A549 treated with Hydrocortisone at 1 μM for 4 hours (cell line): ENCODE data around the gene PRELID1. TPM values are rescaled to one million over a fixed set of nuclear protein-coding genes. Genes with fewer than 3 reads are reported as not detected.

ENCODE experiments used
- total RNA-seq: library from RNA; stranded (reverse); fragments of 200-300 nt; extraction: Qiagen RNA extraction; gene quantifications from 5 replicates; pipeline ENCODE4 v1.2.3, GENCODE V29; 2022

PRELID1 gene
- 270 to 377 TPM (median 369 TPM) in 5 replicates for total RNA-seq

GRCh38 chr5:177303121-177303924, at the start of gene PRELID1, which contains the start of gene RAB24:
PRELID1 (plus strand) TSS chr5:177303799; CDS start chr5:177303986, 187 bp downstream.
RAB24 (minus strand) TSS chr5:177303719; CDS start chr5:177303288, 431 bp downstream.

GRCh38 chr5:177311723-177312648, 8.4 kb downstream of the PRELID1 start, which contains the start of gene MXD3:
MXD3 (minus strand) TSS chr5:177311898; CDS start chr5:177311830, 68 bp downstream.

GRCh38 chr5:177351392-177352329, 48.1 kb downstream of the PRELID1 start, which contains the start of gene LMAN2:
LMAN2 (minus strand) TSS chr5:177351668; CDS start chr5:177351647, 21 bp downstream.

Other genes starting within 250 kb of the PRELID1 start
- 18.9 to 22.4 TPM (median 21.7 TPM) in 5 replicates for gene FGFR4, start 216.9 kb upstream of the PRELID1 start, total RNA-seq
- 17.1 to 25.5 TPM (median 19.8 TPM) in 5 replicates for gene NSD1, start 170.0 kb upstream of the PRELID1 start, total RNA-seq
- 20.6 to 25.3 TPM (median 24.0 TPM) in 5 replicates for gene RAB24, start 80 bp upstream of the PRELID1 start, total RNA-seq
- gene MXD3, start 8.1 kb downstream of the PRELID1 start, total RNA-seq: 11.9 to 20.1 TPM (median 18.7 TPM) in 5 replicates
- gene LMAN2, start 47.9 kb downstream of the PRELID1 start, total RNA-seq: 185 to 298 TPM (median 190 TPM) in 5 replicates
- gene RGS14, start 54.1 kb downstream of the PRELID1 start, total RNA-seq: 3.0 to 5.8 TPM (median 5.6 TPM) in 5 replicates
- not detected in 5 replicates for gene SLC34A1, start 80.6 kb downstream of the PRELID1 start, total RNA-seq
- not detected in 5 replicates for gene PFN3, start 96.9 kb downstream of the PRELID1 start, total RNA-seq
- gene F12, start 105.8 kb downstream of the PRELID1 start, total RNA-seq: 14.2 to 24.1 TPM (median 22.1 TPM) in 5 replicates
- 23.1 to 27.6 TPM (median 26.2 TPM) in 5 replicates for gene GRK6, start 122.9 kb downstream of the PRELID1 start, total RNA-seq
- gene PRR7, start 143.0 kb downstream of the PRELID1 start, total RNA-seq: 11.3 to 32.8 TPM (median 30.9 TPM) in 5 replicates
- 54.3 to 70.9 TPM (median 65.2 TPM) in 5 replicates for gene DBN1, start 169.8 kb downstream of the PRELID1 start, total RNA-seq
- 68.0 to 88.6 TPM (median 79.2 TPM) in 5 replicates for gene PDLIM7, start 193.8 kb downstream of the PRELID1 start, total RNA-seq
- 2.7 to 6.1 TPM (median 3.8 TPM) in 5 replicates for gene DOK3, start 206.0 kb downstream of the PRELID1 start, total RNA-seq
- gene DDX41, start 213.2 kb downstream of the PRELID1 start, total RNA-seq: 95.4 to 135 TPM (median 109 TPM) in 5 replicates